Activated CD4-positive, alpha-beta T cell treated with anti-CD3 and anti-CD28 coated beads, Interleukin-2, amount 50 U/mL, for 24 hours (primary cell): ENCODE results near the gene TNFSF11.

Source experiments
- DNase-seq, 2 donors: peaks; one replicate each; pipeline ENCODE4 v3.0.0-alpha.2; 2020; ENCODE audit warnings: low read depth in 1 of 2, low spot score in 1 of 2

Gene TNFSF11

DNA sequence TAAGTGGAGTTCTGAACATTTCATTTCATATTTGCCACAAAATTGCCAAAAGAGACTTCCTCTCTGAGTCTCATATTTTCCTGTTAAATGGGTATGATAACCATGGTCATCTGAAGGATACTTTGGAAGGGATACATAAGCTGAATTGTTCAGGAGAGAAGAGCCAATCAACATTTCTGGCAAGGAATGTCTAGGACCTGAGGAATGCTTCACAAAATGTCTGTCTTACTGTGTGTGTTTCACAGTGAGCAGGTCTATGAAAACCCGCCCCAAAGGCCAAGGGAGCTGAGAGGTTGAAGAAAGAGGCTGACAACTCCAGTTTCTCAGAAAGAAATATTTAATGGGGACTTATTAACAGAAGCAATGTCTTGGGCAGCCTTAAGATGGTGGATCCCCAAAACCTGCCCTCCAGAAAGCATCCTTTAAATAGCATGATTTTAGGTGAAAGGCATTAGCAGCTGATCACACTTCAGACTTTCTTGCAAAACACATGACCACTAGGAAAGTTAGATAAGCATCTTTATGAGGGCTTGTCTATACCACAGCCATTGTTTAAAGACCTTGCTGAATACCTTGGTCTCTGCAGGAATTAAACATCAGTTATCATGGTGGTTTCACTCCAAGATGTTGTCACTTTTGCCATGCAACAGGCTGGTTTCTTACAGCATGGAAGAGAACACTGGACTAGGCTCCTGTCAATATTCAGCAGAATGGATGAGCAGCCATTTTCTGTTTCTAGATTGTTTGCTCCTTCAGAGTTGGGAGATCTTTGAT, 78.9 kb downstream of the TNFSF11 start:
- DNase-seq = no peak

DNA sequence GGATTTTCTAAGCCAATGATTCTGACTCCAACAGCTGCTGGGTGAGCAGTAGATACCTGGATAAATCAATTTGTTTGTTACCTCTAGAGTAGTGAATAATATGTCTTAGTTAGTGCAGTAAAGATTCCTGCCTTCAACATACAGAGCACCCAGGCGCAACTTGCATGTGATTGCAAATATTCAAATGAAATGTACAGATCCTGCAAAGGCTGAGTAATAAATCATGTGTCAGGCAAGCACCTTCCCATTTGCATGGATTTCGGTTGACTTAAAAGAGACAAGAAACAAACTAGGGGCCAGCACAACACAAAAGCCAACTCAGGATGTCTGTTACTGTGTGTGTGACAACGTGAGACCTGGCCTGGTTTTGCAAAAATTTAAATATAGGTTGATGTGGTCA, 79.7 kb downstream of the TNFSF11 start:
- DNase-seq = no peak

- no peak for DNase-seq
Observed at GRCh38 chr13:42654212-42654611, 80.3 kb downstream of the TNFSF11 start.

GRCh38 chr13:42654722-42655121, 80.8 kb downstream of the TNFSF11 start:
- no peak for DNase-seq

- DNase-seq = no peak
Observed at GRCh38 chr13:42656161-42656560, 82.2 kb downstream of the TNFSF11 start.

- no peak for DNase-seq
Observed at GRCh38 chr13:42656958-42657357, 83.0 kb downstream of the TNFSF11 start.
